Stimulated activated CD8-positive, alpha-beta memory T cell treated with anti-CD3 and anti-CD28 coated beads, Interleukin-15, amount 100 ng/mL, for 24 hours (primary cell): ENCODE measurements around the gene RAB23.
A peak's percentile ranks its signal among the peaks of the same experiment; 100 is the strongest.

ENCODE experiments used
- DNase-seq: peaks from one replicate; pipeline ENCODE4 v3.0.0-alpha.2; 2020; ENCODE audit warnings: low read depth

Gene RAB23

DNA sequence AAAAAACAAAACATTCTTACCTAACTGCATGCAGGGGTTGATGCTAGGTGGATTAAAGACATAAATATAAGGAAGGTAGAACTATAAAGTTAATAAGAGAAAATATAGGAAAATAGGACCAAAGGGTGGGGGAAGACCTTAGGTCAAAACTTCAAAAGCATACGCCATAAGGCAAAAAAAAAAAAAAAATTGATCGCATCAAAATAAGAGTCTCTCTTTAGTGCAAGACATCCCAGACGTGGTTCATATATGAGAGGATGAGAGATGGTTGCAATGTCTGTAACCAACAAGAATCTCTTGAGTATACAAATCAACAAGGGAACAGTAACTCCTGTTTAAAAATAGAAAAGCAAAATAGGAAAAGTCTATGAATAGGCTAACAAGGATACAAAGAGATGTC is 41.5 kb downstream of the RAB23 start:
- no peak for DNase-seq

DNA sequence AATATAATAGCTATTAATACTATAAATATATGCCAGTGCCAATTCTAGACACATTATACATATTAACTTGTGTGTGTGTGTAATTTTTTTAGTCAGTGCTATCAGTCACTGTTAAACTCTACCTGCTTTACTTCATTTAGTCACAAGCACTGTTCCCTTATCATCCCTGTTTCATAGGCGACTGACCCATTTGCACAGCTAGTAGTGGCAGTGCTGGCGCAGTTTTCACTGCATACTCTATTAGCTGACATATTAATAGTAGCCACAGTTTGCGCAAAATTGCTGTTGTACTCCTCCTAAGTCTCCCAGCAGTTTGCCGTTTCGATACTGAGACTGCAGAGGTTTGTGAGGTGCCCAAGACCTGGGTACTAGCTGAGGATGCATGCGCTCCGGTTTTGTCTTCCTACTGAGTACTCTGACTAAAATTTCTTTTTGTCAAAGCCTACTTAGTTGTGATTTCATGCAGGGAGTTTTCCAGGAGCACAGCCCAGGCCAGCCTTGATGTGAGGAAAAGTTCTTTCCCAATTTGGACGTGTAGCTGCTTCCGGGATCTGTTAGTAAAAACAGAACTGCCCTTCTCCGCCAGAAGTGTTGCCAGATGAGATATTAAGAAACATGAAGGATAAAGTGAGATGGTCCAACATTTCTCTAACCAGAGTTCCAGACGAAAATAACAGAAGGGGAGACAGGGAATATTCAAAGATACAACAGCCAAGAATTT is 44.4 kb downstream of the RAB23 start:
- DNase-seq: no peak

DNA sequence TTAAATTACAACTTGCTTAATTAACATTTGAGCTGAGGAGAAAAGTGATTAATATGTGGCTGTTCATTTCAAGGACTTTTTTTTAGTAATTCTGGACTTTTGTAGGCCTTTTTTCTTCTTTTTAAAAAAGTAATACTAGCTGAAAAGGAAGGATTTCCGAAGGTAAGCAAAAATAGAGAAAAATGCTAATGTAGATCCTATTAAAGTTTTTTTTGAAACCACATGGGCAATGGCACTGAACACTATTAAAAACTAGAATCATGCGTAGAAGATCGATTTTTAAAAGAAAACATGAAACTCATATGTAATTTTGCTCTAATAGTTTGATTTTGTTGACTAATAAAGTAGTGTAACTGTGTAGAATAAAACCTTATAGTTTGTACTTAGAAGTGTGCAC is 47.6 kb downstream of the RAB23 start:
- DNase-seq: no peak

DNA sequence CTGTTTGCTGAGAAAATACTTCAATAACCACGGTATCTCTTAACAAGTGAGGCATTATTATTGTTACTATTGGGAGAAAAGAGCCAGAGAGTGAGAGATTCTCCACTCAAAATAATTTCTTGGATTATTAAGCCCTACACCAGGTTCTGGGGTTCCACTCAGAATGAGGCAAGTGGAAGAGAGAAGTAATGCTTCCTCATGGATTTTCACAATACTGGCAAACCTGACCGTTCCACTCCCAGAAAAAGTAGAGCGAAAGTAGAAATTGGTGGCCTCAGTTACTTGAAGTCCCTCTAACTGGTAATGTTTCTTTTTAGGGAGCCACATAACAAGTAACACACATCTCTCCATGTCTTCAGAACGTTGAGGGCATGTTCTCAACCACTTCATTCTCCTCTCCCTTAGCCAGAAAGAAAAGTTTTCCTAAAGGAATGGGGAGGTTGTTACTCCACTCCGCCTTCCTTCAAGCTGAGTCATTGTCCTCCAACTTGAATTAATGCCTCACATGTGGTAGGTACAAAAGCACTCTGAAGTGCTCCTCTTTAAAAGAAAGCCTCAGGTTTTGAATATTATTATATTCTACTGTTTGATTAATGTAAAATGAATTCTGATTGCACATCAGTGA is 48.1 kb downstream of the RAB23 start:
- DNase-seq: no peak

DNA sequence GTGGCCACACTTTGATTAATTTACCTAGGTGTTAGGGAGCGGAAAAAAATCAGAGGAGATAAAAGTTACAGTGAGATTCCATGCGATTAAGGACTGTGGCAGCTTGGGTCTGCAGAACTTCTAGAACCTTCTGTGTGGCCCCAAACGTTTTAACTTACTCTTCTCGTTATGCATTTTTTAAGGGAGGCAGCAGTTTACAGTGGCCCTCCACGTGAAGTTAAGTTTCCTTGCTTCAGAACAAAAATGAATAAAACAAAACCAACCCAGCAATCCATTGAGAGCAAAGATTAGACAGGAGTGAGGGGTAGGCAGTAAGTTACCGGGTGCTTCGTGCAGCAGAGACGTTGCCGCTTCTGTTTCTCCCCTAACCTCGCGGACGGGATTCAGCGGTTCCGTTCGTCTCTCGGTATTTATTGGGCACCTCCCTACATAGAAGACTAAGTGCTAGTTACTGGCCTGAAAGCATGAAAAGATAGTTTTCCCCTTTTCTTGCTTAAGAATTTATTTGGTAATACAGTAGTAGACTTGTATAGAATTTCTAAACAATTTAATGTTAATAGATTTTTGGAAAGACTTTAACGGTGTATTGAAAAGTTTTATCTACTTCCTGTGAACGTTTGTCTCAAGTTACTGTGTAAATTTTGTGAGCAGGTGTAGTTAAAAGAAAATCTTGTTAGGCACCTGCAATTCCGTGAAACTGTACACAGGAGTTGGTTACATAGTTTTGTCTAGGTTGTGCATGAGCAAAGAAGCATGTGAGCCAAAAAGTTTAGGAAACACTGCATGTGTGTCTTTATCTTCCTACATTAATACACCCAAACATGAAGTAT is 48.8 kb downstream of the RAB23 start:
- no peak for DNase-seq

DNA sequence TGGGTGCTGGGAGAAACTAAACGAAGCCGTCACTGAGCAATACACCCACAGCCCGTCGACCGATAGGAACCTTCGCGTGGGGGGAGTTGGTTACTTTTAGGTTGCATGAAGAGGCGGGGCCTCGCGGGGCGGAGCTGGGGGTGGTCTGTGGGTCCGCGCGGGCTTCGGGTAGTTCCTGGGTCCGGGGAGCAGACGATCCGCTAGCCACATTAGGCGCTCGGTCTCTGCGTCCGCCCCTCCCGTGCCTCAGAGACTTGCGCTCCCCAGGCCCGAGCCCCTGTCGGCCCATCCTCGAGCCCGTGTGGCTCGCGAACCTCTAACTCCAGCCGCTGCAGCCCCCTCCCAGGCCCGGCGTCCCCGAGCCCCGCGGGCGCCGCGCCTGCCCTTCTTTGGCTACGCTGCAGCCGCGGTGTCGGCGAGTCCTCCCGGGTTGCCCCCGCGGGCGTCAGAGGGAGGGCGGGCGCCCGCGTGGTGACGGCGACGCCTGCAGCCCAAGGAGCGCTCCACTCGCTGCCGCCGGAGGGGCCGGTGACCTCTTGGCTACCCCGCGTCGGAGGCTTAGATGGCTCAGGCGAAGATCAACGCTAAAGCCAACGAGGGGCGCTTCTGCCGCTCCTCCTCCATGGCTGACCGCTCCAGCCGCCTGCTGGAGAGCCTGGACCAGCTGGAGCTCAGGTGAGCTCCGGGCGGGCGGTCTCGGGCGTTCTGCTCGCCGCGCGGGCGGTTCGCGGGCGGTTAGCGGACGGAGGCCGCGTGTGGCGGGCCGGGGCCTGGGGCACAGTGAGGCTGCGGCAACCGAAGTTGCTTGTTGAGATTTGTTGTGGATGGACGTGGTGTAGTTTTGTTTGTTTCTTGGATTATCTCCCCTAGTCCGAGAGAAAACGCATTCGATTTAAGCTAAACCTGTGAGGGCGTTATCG is 49.7 kb downstream of the RAB23 start, which contains the start of gene BAG2:
TSS of gene BAG2 (plus strand) at position 191 of the 920 bp plus-strand sequence. CDS start at position 563, 372 bp downstream.
- peak; percentile 71 for DNase-seq

DNA sequence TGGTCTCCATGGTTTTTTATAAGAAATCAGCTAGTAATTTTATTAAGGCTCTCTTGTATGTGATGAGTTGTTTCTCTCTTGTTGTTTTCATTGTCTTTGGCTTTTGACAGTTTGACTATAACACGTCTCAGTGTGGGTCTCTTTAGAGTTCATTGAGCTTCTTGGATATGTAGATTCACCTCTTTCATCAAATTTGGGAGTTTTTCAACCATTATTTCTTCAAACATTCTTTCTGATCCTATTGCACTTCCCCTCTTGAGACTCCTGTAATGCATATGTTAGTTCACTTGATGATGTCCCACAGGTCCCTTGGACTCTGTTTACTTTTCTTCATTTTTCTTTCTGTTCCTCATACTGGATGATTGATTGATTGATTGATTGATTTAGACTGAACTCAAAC is 57.0 kb downstream of the RAB23 start:
- no peak for DNase-seq

DNA sequence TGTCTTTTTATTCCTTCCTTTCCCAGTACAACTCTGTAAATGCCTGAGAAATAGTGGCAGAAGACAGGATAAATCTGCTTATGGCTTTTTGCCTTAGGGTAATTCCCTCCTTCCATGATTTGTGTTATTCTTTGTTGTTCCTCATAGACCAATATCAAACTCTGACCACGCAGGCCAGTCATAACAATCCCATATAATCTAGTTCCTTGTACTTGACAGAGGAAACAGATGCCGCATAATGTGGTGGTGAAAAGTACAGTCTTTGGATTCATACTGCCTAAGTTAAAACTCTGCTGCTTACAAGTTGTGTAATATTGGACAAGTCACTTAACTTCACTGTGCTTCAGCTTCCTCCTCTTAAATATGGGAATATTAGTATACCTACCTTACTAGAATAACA is 58.2 kb downstream of the RAB23 start:
- no peak for DNase-seq

DNA sequence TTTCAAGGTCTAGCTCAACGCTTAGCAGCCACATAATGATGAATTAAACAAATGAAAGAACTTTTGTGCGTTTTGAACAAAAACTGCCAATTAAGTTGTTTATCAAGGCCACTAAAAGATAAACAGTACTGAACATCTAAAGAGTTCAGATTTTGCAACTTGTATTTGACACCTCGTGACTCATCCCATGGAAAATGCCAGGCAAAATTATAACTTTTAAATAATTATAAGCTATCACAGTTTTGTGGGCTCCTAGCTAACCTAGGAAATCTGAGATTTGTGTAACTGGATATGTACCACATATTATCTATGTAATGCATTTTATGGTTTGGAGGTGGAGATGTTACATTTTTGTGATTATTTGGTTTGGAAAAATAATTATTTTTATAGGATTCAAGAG is 59.6 kb downstream of the RAB23 start:
- DNase-seq: no peak

DNA sequence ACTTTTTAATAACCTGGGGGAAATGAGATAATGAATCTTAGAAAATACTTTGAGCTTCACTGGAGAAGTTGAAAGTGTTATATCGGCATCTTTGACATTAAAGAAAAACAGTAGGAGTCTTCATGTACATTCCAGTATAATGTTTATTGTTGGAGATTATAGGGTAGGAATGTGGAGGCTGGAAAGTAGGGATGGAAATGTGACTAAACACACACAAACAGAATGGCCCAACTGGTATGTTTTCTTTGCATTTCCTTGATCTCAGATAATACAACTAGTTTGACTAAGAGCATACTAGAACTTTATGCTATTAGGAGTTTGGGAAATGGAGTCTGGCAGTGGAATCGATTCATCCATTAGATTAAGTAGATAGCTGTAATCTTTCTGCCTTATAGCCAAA is 60.1 kb downstream of the RAB23 start:
- DNase-seq: no peak

DNA sequence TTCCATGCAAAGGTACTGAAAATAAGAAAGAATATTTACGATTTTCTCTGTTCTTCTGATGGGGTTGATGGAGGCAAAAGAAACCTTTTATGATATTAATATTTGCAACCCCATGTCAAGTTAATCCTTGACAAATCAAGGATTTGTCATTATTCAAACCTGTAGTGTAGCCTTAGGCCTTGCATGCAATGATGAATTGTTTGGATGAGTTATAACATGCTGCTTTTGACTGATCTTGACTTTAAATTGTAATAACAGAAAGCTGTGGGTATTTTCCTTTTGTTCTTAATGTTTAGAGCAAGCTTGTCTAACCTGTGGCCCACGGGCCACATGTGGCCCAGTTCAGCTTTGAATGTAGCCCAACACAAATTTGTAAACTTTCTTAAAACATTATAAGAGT is 63.0 kb downstream of the RAB23 start:
- DNase-seq: no peak

DNA sequence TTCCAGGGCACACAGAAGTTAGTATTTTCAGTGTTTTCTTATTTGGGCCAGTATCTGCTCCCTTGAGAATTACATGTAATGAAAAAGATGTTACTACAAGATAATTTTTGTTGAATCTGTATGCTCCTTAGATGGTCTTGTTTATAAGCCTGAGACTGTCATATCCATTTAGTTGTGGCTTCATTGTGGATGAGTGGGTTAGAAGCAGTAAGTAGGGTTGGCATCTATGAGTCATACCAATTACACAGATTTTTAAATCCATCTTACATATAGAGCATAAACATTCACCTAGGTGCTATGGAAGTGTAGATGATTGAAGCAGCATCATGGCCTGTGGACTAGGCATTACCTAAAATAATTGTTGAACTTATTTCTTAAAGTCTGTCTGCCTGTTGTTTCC is 63.4 kb downstream of the RAB23 start:
- DNase-seq: no peak

DNA sequence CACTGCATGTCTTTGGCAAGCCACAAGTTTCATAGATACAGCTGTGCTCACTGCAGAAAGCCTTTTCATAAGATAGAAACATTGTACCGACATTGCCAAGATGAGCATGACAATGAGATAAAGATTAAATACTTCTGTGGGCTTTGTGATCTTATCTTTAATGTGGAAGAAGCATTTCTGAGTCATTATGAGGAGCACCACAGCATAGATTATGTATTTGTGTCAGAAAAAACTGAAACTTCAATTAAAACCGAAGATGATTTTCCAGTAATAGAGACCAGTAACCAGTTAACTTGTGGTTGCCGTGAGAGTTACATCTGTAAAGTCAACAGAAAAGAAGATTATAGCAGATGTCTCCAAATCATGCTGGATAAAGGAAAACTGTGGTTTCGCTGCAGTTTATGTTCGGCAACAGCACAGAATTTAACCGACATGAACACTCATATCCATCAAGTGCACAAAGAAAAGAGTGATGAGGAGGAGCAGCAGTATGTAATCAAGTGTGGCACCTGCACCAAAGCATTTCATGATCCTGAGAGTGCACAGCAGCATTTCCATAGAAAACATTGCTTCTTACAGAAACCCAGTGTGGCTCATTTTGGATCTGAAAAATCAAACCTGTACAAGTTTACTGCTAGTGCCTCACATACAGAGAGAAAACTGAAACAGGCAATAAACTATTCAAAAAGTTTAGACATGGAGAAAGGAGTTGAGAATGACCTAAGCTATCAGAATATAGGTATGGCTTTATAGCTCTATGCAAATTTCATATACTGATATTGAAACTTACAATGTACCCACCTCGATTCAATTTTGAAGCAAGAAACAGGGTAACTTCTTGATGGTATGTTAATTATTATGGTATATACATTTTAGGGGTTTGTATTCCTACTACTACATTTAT is 73.9 kb downstream of the RAB23 start:
- DNase-seq: no peak

DNA sequence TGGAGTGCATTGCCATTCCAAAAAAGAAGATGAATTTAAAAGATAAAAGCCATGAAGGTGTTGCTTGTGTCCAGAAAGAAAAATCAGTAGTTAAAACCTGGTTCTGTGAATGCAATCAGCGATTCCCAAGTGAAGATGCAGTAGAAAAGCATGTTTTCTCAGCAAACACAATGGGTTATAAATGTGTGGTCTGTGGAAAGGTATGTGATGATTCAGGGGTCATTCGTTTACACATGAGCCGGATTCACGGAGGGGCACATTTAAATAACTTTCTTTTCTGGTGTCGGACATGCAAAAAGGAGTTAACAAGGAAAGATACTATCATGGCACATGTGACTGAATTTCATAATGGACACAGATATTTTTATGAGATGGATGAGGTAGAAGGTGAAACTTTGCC is 74.7 kb downstream of the RAB23 start:
- DNase-seq: no peak

DNA sequence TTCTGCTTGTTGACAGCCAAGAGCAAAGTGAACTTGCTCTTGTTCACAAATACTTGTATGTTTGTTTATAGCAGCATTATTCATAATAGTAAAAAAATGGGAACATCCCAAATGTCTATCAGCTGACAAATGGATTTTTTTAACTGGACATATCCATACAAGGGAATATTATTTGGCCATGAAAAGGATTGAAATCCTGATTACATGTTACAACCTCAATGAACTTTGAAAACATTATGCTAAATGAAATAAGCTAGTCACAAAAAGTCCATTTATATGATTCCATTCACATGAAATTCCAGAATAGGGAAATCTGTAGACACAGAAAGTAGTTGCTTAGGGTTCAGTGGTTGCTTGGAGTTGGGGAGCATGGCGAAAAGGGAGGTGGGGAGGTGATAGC is 78.4 kb downstream of the RAB23 start:
- DNase-seq: no peak

DNA sequence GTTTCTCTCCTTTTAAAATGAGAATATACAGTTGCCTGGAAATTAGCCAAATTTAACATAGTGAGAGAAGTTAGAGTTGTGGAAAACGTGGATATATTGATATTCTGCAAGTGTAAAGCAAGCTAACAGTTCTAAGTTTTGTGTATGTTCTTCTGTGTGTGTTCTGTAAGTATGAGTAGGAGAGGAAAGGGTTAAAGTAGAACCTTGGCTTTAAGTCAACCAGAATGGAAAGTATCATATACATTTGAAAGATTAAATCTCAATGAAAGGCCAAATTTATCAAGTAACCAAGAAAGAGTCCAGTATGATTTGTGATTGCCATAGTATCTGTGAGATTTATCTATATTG is 80.0 kb downstream of the RAB23 start:
- no peak for DNase-seq

DNA sequence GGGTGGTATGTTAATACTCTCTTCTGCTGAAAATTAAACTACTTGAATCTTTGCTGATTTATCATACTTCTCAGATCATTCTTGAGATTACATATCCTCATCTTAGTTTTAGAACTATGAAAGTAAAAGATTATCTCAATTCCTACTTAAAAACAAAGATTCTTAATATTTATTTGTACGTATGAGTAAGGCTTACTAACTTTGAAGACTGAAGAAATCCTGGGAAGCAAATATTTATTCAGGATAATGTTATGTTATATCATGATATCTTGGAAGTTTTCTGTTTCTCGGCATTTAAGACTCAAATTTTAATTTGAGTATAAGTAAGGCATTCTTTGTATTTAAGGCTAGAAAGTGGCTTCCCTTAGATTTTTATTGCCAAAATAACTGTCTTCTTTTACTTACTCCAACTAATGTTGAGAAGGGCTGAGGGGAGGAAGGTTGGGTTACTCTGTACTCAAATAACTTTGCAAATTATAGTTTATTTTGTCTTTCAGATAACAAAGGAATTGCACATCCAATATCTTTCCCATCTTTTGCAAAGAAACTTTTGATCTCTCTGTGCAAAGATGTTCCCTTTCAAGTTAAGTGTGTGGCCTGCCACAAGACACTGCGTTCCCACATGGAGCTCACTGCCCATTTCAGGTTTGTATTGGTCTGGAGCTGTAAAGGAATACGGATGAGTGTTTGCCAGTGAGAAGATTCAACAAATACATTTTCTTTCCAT is 80.5 kb downstream of the RAB23 start:
- DNase-seq: no peak

DNA sequence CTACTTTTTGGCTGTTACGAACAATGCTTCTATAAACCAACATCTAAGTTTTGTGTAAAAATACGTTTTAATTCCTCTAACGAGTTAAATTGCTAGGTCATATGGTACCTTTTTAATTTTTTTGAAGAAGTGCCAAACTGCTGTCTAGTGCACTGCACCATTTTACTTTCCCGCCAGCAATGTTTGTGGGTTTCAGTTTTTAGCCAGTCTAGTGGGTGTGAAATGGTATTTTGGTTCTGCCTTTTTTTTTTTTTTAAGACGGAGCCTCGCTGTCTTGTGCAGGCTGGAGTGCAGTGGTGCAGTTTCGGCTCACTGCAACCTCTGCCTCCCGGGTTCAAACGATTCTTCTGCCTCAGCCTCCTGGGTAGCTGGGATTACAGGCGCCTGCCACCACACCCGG is 84.1 kb downstream of the RAB23 start:
- DNase-seq: no peak

DNA sequence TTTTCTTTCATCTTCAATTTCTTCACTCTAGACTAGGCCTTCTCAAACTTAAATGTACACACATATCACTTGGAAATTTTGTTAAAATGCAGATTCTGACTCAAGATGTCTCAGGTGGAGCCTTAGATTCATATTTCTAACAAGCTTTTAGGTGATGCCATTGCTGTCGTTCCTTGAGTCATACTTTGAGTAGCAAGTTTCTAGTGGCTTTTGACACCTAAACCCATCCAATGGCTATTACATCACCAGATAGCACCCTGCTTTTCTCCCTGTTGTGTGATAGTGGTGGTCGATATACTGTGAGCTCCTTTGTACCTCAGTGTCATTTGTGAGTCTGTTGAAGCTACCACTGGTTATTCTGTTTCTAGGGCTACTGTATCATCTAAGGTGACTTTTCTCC is 84.8 kb downstream of the RAB23 start:
- DNase-seq: no peak
